CD4-positive, alpha-beta T cell treated with Interleukin-21 for 1 hour (primary cell): ENCODE measurements around the gene PLP1.
"Not testable (repeated sequence)": the region's sequence is repeated elsewhere in the genome, so short reads cannot be mapped to it uniquely, and the experiment has no call there.

Experiments
- DNase-seq: peaks from one replicate; pipeline ENCODE4 v3.0.0-alpha.2; 2020

PLP1 gene

GRCh38 chrX:103776546-103776945, at the start of gene PLP1:
Gene PLP1 (plus strand): TSS chrX:103776840. CDS start chrX:103776996, 156 bp downstream.
- no peak for DNase-seq

- no peak for DNase-seq
These were observed 49.5 kb upstream of the PLP1 start for GRCh38 chrX:103727115-103727514.

- no peak for DNase-seq
These were observed 47.6 kb upstream of the PLP1 start for GRCh38 chrX:103729015-103729414.

- no peak for DNase-seq
These were observed 46.4 kb upstream of the PLP1 start for GRCh38 chrX:103730147-103730795.

- no peak for DNase-seq
These were observed 45.7 kb upstream of the PLP1 start for GRCh38 chrX:103730796-103731493.

GRCh38 chrX:103733017-103733416, 43.6 kb upstream of the PLP1 start:
- DNase-seq, result no peak

- no peak for DNase-seq
These were observed 42.4 kb upstream of the PLP1 start for GRCh38 chrX:103734125-103734760.

GRCh38 chrX:103737696-103738095, 38.9 kb upstream of the PLP1 start:
- DNase-seq, result no peak

GRCh38 chrX:103739421-103739820, 37.2 kb upstream of the PLP1 start:
- no peak for DNase-seq

GRCh38 chrX:103741879-103742278, 34.8 kb upstream of the PLP1 start:
- DNase-seq, result no peak

GRCh38 chrX:103742339-103742738, 34.3 kb upstream of the PLP1 start:
- no peak for DNase-seq

GRCh38 chrX:103747163-103747562, 29.5 kb upstream of the PLP1 start:
- no peak for DNase-seq

- no peak for DNase-seq
These were observed 22.2 kb upstream of the PLP1 start for GRCh38 chrX:103754401-103754800.

- no peak for DNase-seq
These were observed 19.9 kb upstream of the PLP1 start for GRCh38 chrX:103756736-103757135.

GRCh38 chrX:103758555-103758954, 18.1 kb upstream of the PLP1 start:
- DNase-seq, result no peak

GRCh38 chrX:103763541-103763940, 13.1 kb upstream of the PLP1 start:
- not testable (repeated sequence) for DNase-seq

- DNase-seq, result not testable (repeated sequence)
These were observed 9.7 kb upstream of the PLP1 start for GRCh38 chrX:103766813-103767555.

GRCh38 chrX:103773445-103773844, 3.2 kb upstream of the PLP1 start:
- DNase-seq, result no peak

- DNase-seq, result no peak
These were observed 2.5 kb upstream of the PLP1 start for GRCh38 chrX:103774070-103774642.

- DNase-seq, result no peak
These were observed 2.6 kb downstream of the PLP1 start for GRCh38 chrX:103779141-103779789.

GRCh38 chrX:103780336-103781061, 3.9 kb downstream of the PLP1 start:
- DNase-seq, result no peak

GRCh38 chrX:103781062-103781402, 4.4 kb downstream of the PLP1 start:
- DNase-seq, result no peak
